ENCODE measurements around the gene ACAP3.

ACAP3 gene

GRCh38 chr1:1292442-1292779 lies 15.3 kb downstream of the ACAP3 start:
- POLR2A ChIA-PET: interaction anchor here (1.2 to 1.5 kb wide), 2 partner anchors 9 to 19 kb away, joined by 3 read pairs; partner anchors contain the start of gene UBE2J2
- CTCF ChIA-PET: interaction anchor here (0.6 to 2.4 kb wide), 6 partner anchors 8 to 172 kb away, joined by 3 to 9 read pairs (median 3); no protein-coding TSS in a partner anchor
- TF ChIP-seq NFRKB (IDR thresholded peaks at IDR 0.05) (no peak), ELF4 (IDR thresholded peaks at IDR 0.05) (no peak), SP1 (IDR thresholded peaks at IDR 0.05) (no peak), BHLHE40 (IDR thresholded peaks at IDR 0.05; ENCODE audit: borderline replicate concordance) (no peak), LEF1 (IDR thresholded peaks at IDR 0.05; ENCODE audit: borderline replicate concordance) (no peak), CTBP1 (IDR thresholded peaks at IDR 0.05; ENCODE audit: borderline replicate concordance) (no peak), TARDBP (IDR thresholded peaks at IDR 0.05) (no peak)
- DNase-seq (ENCODE audit: extremely low spot score): no peak

GRCh38 chr1:1291548-1292441 lies 15.9 kb downstream of the ACAP3 start:
- TF ChIP-seq SP1 (IDR thresholded peaks at IDR 0.05) (no peak), HDGF (IDR thresholded peaks at IDR 0.05; ENCODE audit: borderline replicate concordance) (peak; percentile 85; the same call in 1 of the 2 replicates), BHLHE40 (IDR thresholded peaks at IDR 0.05; ENCODE audit: borderline replicate concordance) (no peak)
- DNase-seq (ENCODE audit: extremely low spot score): peak; percentile 75
- ChIA-PET POLR2A (interaction anchor here (1.0 to 1.5 kb wide), 3 partner anchors 9 to 19 kb away, joined by 3 to 4 read pairs (median 3); partner anchors contain the start of gene UBE2J2), CTCF (interaction anchor here (0.6 to 2.4 kb wide), 8 partner anchors 9 to 171 kb away, joined by 3 to 9 read pairs (median 3); no protein-coding TSS in a partner anchor)

- CTCF ChIA-PET: interaction anchor here (0.6 to 2.4 kb wide), 6 partner anchors 9 to 169 kb away, joined by 3 to 9 read pairs (median 4); no protein-coding TSS in a partner anchor
- POLR2A ChIA-PET: interaction anchor here (0.8 to 1.5 kb wide), 3 partner anchors 10 to 292 kb away, joined by 3 to 4 read pairs (median 3); partner anchors contain the start of gene UBE2J2
- no peak for TF ChIP-seq ELF4 (IDR thresholded peaks at IDR 0.05)
- no peak for TF ChIP-seq NFRKB (IDR thresholded peaks at IDR 0.05)
- TF ChIP-seq CTBP1 (IDR thresholded peaks at IDR 0.05; ENCODE audit: borderline replicate concordance): no peak
- TF ChIP-seq ZNF384 (IDR thresholded peaks at IDR 0.05): no peak
- no peak for TF ChIP-seq FOXK2 (IDR thresholded peaks at IDR 0.05)
- no peak for TF ChIP-seq SUZ12 (IDR thresholded peaks at IDR 0.05)
- TF ChIP-seq L3MBTL2 (conservative IDR thresholded peaks at IDR 0.05): no peak
- TF ChIP-seq TARDBP (IDR thresholded peaks at IDR 0.05): no peak
- no peak for DNase-seq (ENCODE audit: extremely low spot score)
Measured at GRCh38 chr1:1291023-1291528, 16.7 kb downstream of the ACAP3 start.

GRCh38 chr1:1290238-1290731 lies 17.4 kb downstream of the ACAP3 start:
- peak; percentile 82 for DNase-seq (ENCODE audit: extremely low spot score)
- no peak for TF ChIP-seq FOXM1 (IDR thresholded peaks at IDR 0.05; ENCODE audit: borderline replicate concordance)
- TF ChIP-seq HDGF (IDR thresholded peaks at IDR 0.05; ENCODE audit: borderline replicate concordance): peak; percentile 86; the same call in 1 of the 2 replicates
- CTCF ChIA-PET: interaction anchor here (0.7 to 2.4 kb wide), 3 partner anchors 10 to 938 kb away, joined by 3 to 9 read pairs (median 5); partner anchors contain the start of gene SKI
- POLR2A ChIA-PET: interaction anchor here (0.8 to 1.0 kb wide), 2 partner anchors 17 to 291 kb away, joined by 3 to 4 read pairs; partner anchors contain the start of gene UBE2J2

- POLR2A ChIA-PET: no interaction called here
- DNase-seq (ENCODE audit: extremely low spot score): no peak
- TF ChIP-seq TARDBP (IDR thresholded peaks at IDR 0.05): no peak
- TF ChIP-seq SUZ12 (IDR thresholded peaks at IDR 0.05): no peak
- TF ChIP-seq ZNF384 (IDR thresholded peaks at IDR 0.05): no peak
- no peak for TF ChIP-seq PKNOX1 (IDR thresholded peaks at IDR 0.05)
- no peak for TF ChIP-seq FOXK2 (IDR thresholded peaks at IDR 0.05)
- no peak for TF ChIP-seq ARNT (IDR thresholded peaks at IDR 0.05)
- TF ChIP-seq FOXM1 (IDR thresholded peaks at IDR 0.05; ENCODE audit: borderline replicate concordance): no peak
- no peak for TF ChIP-seq L3MBTL2 (conservative IDR thresholded peaks at IDR 0.05)
- TF ChIP-seq CTBP1 (IDR thresholded peaks at IDR 0.05; ENCODE audit: borderline replicate concordance): no peak
- TF ChIP-seq FOXA1 (IDR thresholded peaks at IDR 0.05): no peak
- TF ChIP-seq BHLHE40 (IDR thresholded peaks at IDR 0.05; ENCODE audit: borderline replicate concordance): no peak
- no peak for TF ChIP-seq SP1 (IDR thresholded peaks at IDR 0.05)
- no peak for TF ChIP-seq ELF4 (IDR thresholded peaks at IDR 0.05)
- TF ChIP-seq HDGF (IDR thresholded peaks at IDR 0.05; ENCODE audit: borderline replicate concordance): no peak
- no peak for TF ChIP-seq NFRKB (IDR thresholded peaks at IDR 0.05)
- no peak for TF ChIP-seq LEF1 (IDR thresholded peaks at IDR 0.05; ENCODE audit: borderline replicate concordance)
- CTCF ChIA-PET: no interaction called here
Measured at GRCh38 chr1:1287288-1288110, 20.2 kb downstream of the ACAP3 start.

GRCh38 chr1:1286313-1287261 lies 21.1 kb downstream of the ACAP3 start:
- no peak for TF ChIP-seq FOXM1 (IDR thresholded peaks at IDR 0.05; ENCODE audit: borderline replicate concordance)
- no peak for TF ChIP-seq SUZ12 (IDR thresholded peaks at IDR 0.05)
- no peak for TF ChIP-seq HDGF (IDR thresholded peaks at IDR 0.05; ENCODE audit: borderline replicate concordance)
- TF ChIP-seq PKNOX1 (IDR thresholded peaks at IDR 0.05): no peak
- no peak for TF ChIP-seq FOXA1 (IDR thresholded peaks at IDR 0.05)
- no peak for TF ChIP-seq L3MBTL2 (conservative IDR thresholded peaks at IDR 0.05)
- TF ChIP-seq ZNF384 (IDR thresholded peaks at IDR 0.05): no peak
- no peak for TF ChIP-seq FOXK2 (IDR thresholded peaks at IDR 0.05)
- no peak for TF ChIP-seq SP1 (IDR thresholded peaks at IDR 0.05)
- no peak for TF ChIP-seq ELF4 (IDR thresholded peaks at IDR 0.05)
- no peak for TF ChIP-seq TARDBP (IDR thresholded peaks at IDR 0.05)
- no peak for TF ChIP-seq LEF1 (IDR thresholded peaks at IDR 0.05; ENCODE audit: borderline replicate concordance)
- POLR2A ChIA-PET: interaction anchor here (2.1 kb wide), 1 partner anchor 13 kb away, joined by 8 read pairs; the partner anchor contains the start of gene UBE2J2
- DNase-seq (ENCODE audit: extremely low spot score): no peak
- CTCF ChIA-PET: no interaction called here

Data from HEK293T (cell line).